ENCODE data around the gene ADAMTS2. TPM values are rescaled to one million over a fixed set of nuclear protein-coding genes. Genes with fewer than 3 reads are reported as not detected.

Gene ADAMTS2
- polyA plus RNA-seq, 3 donors: 0.74 to 2.3 TPM; not detected in 1

DNA sequence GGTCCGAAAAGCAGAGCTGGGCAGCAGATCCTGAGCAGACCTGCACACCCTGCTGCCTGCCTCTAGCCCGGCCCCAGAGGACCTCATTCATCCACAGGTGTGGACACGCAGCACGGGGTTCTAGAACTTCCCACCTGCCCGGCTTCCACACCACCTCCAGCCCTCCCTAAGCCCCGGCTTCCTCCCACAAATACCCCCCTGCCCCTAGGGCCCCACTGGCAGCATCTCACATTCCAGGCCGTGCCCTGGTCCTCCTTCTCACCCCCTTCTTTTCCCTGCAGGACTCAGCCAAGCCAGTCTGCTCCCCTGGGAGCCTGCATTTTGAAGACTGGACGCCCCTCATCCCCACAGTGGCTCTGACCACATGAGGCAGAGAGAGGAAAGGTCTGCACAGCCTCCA lies 138.9 kb downstream of the ADAMTS2 start:
- H3K79me2 ChIP-seq (ENCODE audit: insufficient read depth, low read length): no peaks in the 10 kb centered on the region
- no peaks in the 10 kb centered on the region for H3K27me3 ChIP-seq (ENCODE audit: control insufficient read depth in 2 of 2, insufficient read depth in 2 of 2, low read length in 2 of 2)
- intact Hi-C loops (cut with micrococcal nuclease): no loop called here
- Mint-ChIP-seq H3K4me3 (no peak overlapping the region), H3K27me3 (ENCODE audit: low read depth in 3 of 3) (peaks cover 0 to 4% (median 2%) of the 10 kb centered on the region in 3 donors), H3K27ac (no peak overlapping the region), H3K9me3 (no peaks in the 10 kb centered on the region), H3K4me1 (no peaks in the 10 kb centered on the region), H3K36me3 (no peaks in the 10 kb centered on the region)
- 80% methylated on average over 6 of the region's 8 CpGs for WGBS (ENCODE audit: insufficient coverage)
- no peak overlapping the region for H3K9ac ChIP-seq (ENCODE audit: insufficient read depth, low read length, poor library complexity, severe bottlenecking)
- no peaks in the 10 kb centered on the region for H3K36me3 ChIP-seq (replicated peaks in 1 of 2; ENCODE audit: control insufficient read depth in 1 of 2, insufficient read depth in 2 of 2, low read length in 2 of 2)
- no peak overlapping the region for H3K4me2 ChIP-seq (replicated peaks; ENCODE audit: extremely low read depth, low read length, poor library complexity, severe bottlenecking)
- no peak for DNase-seq
- H4K20me1 ChIP-seq (ENCODE audit: insufficient read depth, low read length): no peaks in the 10 kb centered on the region
- no peak overlapping the region for H3K27ac ChIP-seq (ENCODE audit: low read depth in 1 of 2, low read length in 2 of 2)
- no peaks in the 10 kb centered on the region for H3K9me3 ChIP-seq (replicated peaks in 1 of 2; ENCODE audit: control insufficient read depth in 1 of 2, insufficient read depth in 1 of 2, low read length in 2 of 2)
- no peaks in the 10 kb centered on the region for H3K4me1 ChIP-seq (ENCODE audit: control insufficient read depth in 1 of 2, insufficient read depth in 2 of 2, low read length in 2 of 2)
- no peak overlapping the region for H3K4me3 ChIP-seq (replicated peaks in 1 of 3; ENCODE audit: low read depth in 2 of 3, low read length in 3 of 3)
- no peak for TF ChIP-seq CTCF (IDR thresholded peaks at IDR 0.05)
- H2AFZ ChIP-seq (ENCODE audit: insufficient read depth, low read depth, low read length, poor library complexity, severe bottlenecking): no peak overlapping the region

DNA sequence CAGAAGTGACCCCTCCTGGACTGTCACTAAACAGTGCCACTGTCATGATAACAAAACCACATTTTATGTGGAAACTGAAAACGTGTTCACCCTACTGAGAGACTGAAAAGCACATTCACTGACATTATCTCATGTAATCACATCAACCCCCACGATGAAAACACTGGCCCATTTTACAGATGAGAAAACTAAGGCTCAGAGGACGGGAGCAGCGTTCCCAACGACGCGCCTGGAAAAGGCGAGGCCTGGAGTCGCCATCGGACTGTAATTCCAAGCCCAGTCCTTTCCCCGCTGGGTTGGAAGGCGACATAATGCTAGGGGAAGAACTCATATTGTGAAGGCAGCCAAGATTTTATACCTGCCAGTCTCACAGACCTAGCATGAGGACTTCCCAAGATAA lies 140.0 kb downstream of the ADAMTS2 start:
- H3K27me3 Mint-ChIP-seq (ENCODE audit: low read depth in 3 of 3): peaks cover 0 to 2% (median 2%) of the 10 kb centered on the region in 3 donors
- no peaks in the 10 kb centered on the region for H3K36me3 ChIP-seq (replicated peaks in 1 of 2; ENCODE audit: control insufficient read depth in 1 of 2, insufficient read depth in 2 of 2, low read length in 2 of 2)
- no peaks in the 10 kb centered on the region for H3K36me3 Mint-ChIP-seq
- no peak for DNase-seq
- H3K4me1 ChIP-seq (ENCODE audit: control insufficient read depth in 1 of 2, insufficient read depth in 2 of 2, low read length in 2 of 2): no peaks in the 10 kb centered on the region
- H3K9me3 Mint-ChIP-seq: no peaks in the 10 kb centered on the region
- H3K4me3 Mint-ChIP-seq: no peak overlapping the region
- H3K27me3 ChIP-seq (ENCODE audit: control insufficient read depth in 2 of 2, insufficient read depth in 2 of 2, low read length in 2 of 2): no peaks in the 10 kb centered on the region
- H3K27ac ChIP-seq (ENCODE audit: low read depth in 1 of 2, low read length in 2 of 2): no peak overlapping the region
- no peak for TF ChIP-seq CTCF (IDR thresholded peaks at IDR 0.05)
- 43% methylated on average over 1 of the region's 12 CpGs for WGBS (ENCODE audit: insufficient coverage)
- no peaks in the 10 kb centered on the region for H3K79me2 ChIP-seq (ENCODE audit: insufficient read depth, low read length)
- H3K27ac Mint-ChIP-seq: no peak overlapping the region
- H3K9ac ChIP-seq (ENCODE audit: insufficient read depth, low read length, poor library complexity, severe bottlenecking): no peak overlapping the region
- no peak overlapping the region for H3K4me3 ChIP-seq (replicated peaks in 1 of 3; ENCODE audit: low read depth in 2 of 3, low read length in 3 of 3)
- H3K4me2 ChIP-seq (replicated peaks; ENCODE audit: extremely low read depth, low read length, poor library complexity, severe bottlenecking): no peak overlapping the region
- H3K4me1 Mint-ChIP-seq: no peaks in the 10 kb centered on the region
- no peaks in the 10 kb centered on the region for H4K20me1 ChIP-seq (ENCODE audit: insufficient read depth, low read length)
- H2AFZ ChIP-seq (ENCODE audit: insufficient read depth, low read depth, low read length, poor library complexity, severe bottlenecking): no peak overlapping the region
- intact Hi-C loops (cut with micrococcal nuclease): no loop called here
- H3K9me3 ChIP-seq (replicated peaks in 1 of 2; ENCODE audit: control insufficient read depth in 1 of 2, insufficient read depth in 1 of 2, low read length in 2 of 2): no peaks in the 10 kb centered on the region
